ENCODE measurements around the gene GET4.

- TF ChIP-seq FOXM1 (IDR thresholded peaks at IDR 0.05; ENCODE audit: borderline replicate concordance) (no peak), SP1 (IDR thresholded peaks at IDR 0.05) (no peak), FOXA1 (IDR thresholded peaks at IDR 0.05) (no peak), BHLHE40 (IDR thresholded peaks at IDR 0.05; ENCODE audit: borderline replicate concordance) (no peak), LEF1 (IDR thresholded peaks at IDR 0.05; ENCODE audit: borderline replicate concordance) (no peak), ARNT (IDR thresholded peaks at IDR 0.05) (no peak), TARDBP (IDR thresholded peaks at IDR 0.05) (no peak), SUZ12 (IDR thresholded peaks at IDR 0.05) (no peak), ELF4 (IDR thresholded peaks at IDR 0.05) (no peak), NFRKB (IDR thresholded peaks at IDR 0.05) (no peak), FOXK2 (IDR thresholded peaks at IDR 0.05) (no peak), L3MBTL2 (conservative IDR thresholded peaks at IDR 0.05) (no peak)
Observed at GRCh38 chr7:898460-898854, 22.1 kb downstream of the GET4 start.

All from HEK293T (cell line).